Measurements from ENCODE around the gene ZNF865.

ZNF865 gene

GRCh38 chr19:55605207-55605636 lies 225 bp upstream of the ZNF865 start:
- peak; percentile 97 for DNase-seq (ENCODE audit: low spot score)

GRCh38 chr19:55606471-55606787 lies 982 bp downstream of the ZNF865 start:
- DNase-seq (ENCODE audit: low spot score), result no peak

- DNase-seq (ENCODE audit: low spot score), result no peak
These were observed 1.4 kb downstream of the ZNF865 start for GRCh38 chr19:55606817-55607216.

- no peak for DNase-seq (ENCODE audit: low spot score)
These were observed 3.9 kb downstream of the ZNF865 start for GRCh38 chr19:55609326-55609725.

- DNase-seq (ENCODE audit: low spot score), result no peak
These were observed 6.0 kb downstream of the ZNF865 start for GRCh38 chr19:55611300-55611982.

GRCh38 chr19:55611983-55612645 lies 6.7 kb downstream of the ZNF865 start:
- no peak for DNase-seq (ENCODE audit: low spot score)

- DNase-seq (ENCODE audit: low spot score), result no peak
These were observed 7.9 kb downstream of the ZNF865 start for GRCh38 chr19:55613396-55613795.

- DNase-seq (ENCODE audit: low spot score), result no peak
These were observed 8.7 kb downstream of the ZNF865 start for GRCh38 chr19:55613930-55614710.

- DNase-seq (ENCODE audit: low spot score), result no peak
These were observed 9.5 kb downstream of the ZNF865 start for GRCh38 chr19:55614711-55615542.

- DNase-seq (ENCODE audit: low spot score), result no peak
These were observed 10.3 kb downstream of the ZNF865 start for GRCh38 chr19:55615543-55616394.

GRCh38 chr19:55616395-55616875 lies 11.0 kb downstream of the ZNF865 start:
- no peak for DNase-seq (ENCODE audit: low spot score)

- no peak for DNase-seq (ENCODE audit: low spot score)
These were observed 12.0 kb downstream of the ZNF865 start for GRCh38 chr19:55617426-55617825.

GRCh38 chr19:55618426-55618825 lies 13.0 kb downstream of the ZNF865 start:
- no peak for DNase-seq (ENCODE audit: low spot score)

- DNase-seq (ENCODE audit: low spot score), result no peak
These were observed 13.8 kb downstream of the ZNF865 start for GRCh38 chr19:55619286-55619685.

GRCh38 chr19:55620410-55621204 lies 15.2 kb downstream of the ZNF865 start:
- no peak for DNase-seq (ENCODE audit: low spot score)

GRCh38 chr19:55621205-55621672 lies 15.8 kb downstream of the ZNF865 start:
- DNase-seq (ENCODE audit: low spot score), result no peak

GRCh38 chr19:55621673-55622231 lies 16.3 kb downstream of the ZNF865 start:
- no peak for DNase-seq (ENCODE audit: low spot score)

- DNase-seq (ENCODE audit: low spot score), result no peak
These were observed 17.0 kb downstream of the ZNF865 start for GRCh38 chr19:55622242-55622969.

GRCh38 chr19:55623130-55623529 lies 17.7 kb downstream of the ZNF865 start:
- DNase-seq (ENCODE audit: low spot score), result no peak
